GM23338 (cell line): ENCODE results near the gene FBXW4. TPM values are rescaled to one million over a fixed set of nuclear protein-coding genes. Genes with fewer than 3 reads are reported as not detected.

Experiments used
- ATAC-seq: fragments of 200-7000 bp; cut with Tn5 transposase; 3 replicates; pipeline ENCODE4 v1.9.1; 2020
- DNase-seq: peaks from one replicate; pipeline ENCODE4 v3.0.0-alpha.2; 2015; ENCODE audit warnings: low spot score
- H2AFZ ChIP-seq: fragments of 200-600 bp; sonication (generic); 2 replicates; pipeline ENCODE4 v1.8.0; 2016; ENCODE audit warnings: antibody characterized with exemption, mild to moderate bottlenecking, moderate library complexity
- H3F3A ChIP-seq: fragments of 200-600 bp; sonication (generic); replicated peaks from 2 replicates; pipeline ENCODE4 v1.8.0; 2017; ENCODE audit warnings: antibody characterized with exemption, mixed run types, low read depth
- H3K27ac ChIP-seq: fragments of 200-600 bp; sonication (generic); 2 replicates; pipeline ENCODE4 v1.6.1; 2016; ENCODE audit warnings: low read depth
- H3K27me3 ChIP-seq: fragments of 200-600 bp; sonication (generic); 2 replicates; pipeline ENCODE4 v1.8.0; 2016; ENCODE audit warnings: mild to moderate bottlenecking, mixed run types, moderate library complexity; ENCODE audit not compliant: insufficient read depth
- H3K36me3 ChIP-seq: fragments of 200-600 bp; sonication (generic); 2 replicates; pipeline ENCODE4 v1.8.0; 2016; ENCODE audit warnings: mild to moderate bottlenecking; ENCODE audit not compliant: insufficient read depth
- H3K4me1 ChIP-seq: fragments of 200-600 bp; sonication (generic); 2 replicates; pipeline ENCODE4 v1.8.0; 2016; ENCODE audit warnings: mild to moderate bottlenecking, moderate library complexity; ENCODE audit not compliant: insufficient read depth
- H3K4me2 ChIP-seq: fragments of 200-600 bp; sonication (generic); 2 replicates; pipeline ENCODE4 v1.7.1; 2017; ENCODE audit warnings: mixed run types
- H3K4me3 ChIP-seq: fragments of 200-600 bp; sonication (generic); 2 replicates; pipeline ENCODE4 v1.6.1; 2016; ENCODE audit warnings: mixed run types
- H3K79me2 ChIP-seq: fragments of 200-600 bp; sonication (generic); replicated peaks from 2 replicates; pipeline ENCODE4 v1.8.0; 2017; ENCODE audit warnings: mild to moderate bottlenecking; ENCODE audit not compliant: insufficient read depth
- H3K9me2 ChIP-seq: fragments of 200-600 bp; sonication (generic); 2 replicates; pipeline ENCODE4 v1.8.0; 2017; ENCODE audit not compliant: insufficient read depth
- H4K20me1 ChIP-seq: fragments of 200-600 bp; sonication (generic); replicated peaks from 2 replicates; pipeline ENCODE4 v1.8.0; 2017; ENCODE audit warnings: mild to moderate bottlenecking; ENCODE audit not compliant: insufficient read depth
- H3K27ac Mint-ChIP-seq: 2 replicates; pipeline ENCODE4 v1.8.0; 2020; ENCODE audit warnings: inconsistent platforms, mild to moderate bottlenecking, moderate library complexity, mixed read lengths
- H3K27me3 Mint-ChIP-seq: 3 replicates; pipeline ENCODE4 v1.8.0; 2022; ENCODE audit warnings: low read depth, mild to moderate bottlenecking, moderate library complexity, mixed read lengths, inconsistent platforms; ENCODE audit not compliant: insufficient read depth, poor library complexity
- H3K36me3 Mint-ChIP-seq: 3 replicates; pipeline ENCODE4 v1.8.0; 2021; ENCODE audit warnings: low read depth, mild to moderate bottlenecking, inconsistent platforms, moderate library complexity, mixed read lengths
- H3K4me1 Mint-ChIP-seq: 3 replicates; pipeline ENCODE4 v1.8.0; 2020; ENCODE audit warnings: mild to moderate bottlenecking, inconsistent platforms, mixed read lengths
- H3K4me3 Mint-ChIP-seq: 3 replicates; pipeline ENCODE4 v1.8.0; 2021; ENCODE audit warnings: moderate library complexity, mild to moderate bottlenecking, inconsistent platforms, mixed read lengths
- H3K9me3 Mint-ChIP-seq: 3 replicates; pipeline ENCODE4 v1.8.0; 2020; ENCODE audit warnings: moderate library complexity, mild to moderate bottlenecking, inconsistent platforms, mixed read lengths
- CREB1 ChIP-seq: fragments of 250-450 bp; sonication (Bioruptor Pico); IDR thresholded peaks from 2 replicates; pipeline ENCODE4 v1.5.0; 2020; ENCODE audit warnings: low read depth, mild to moderate bottlenecking, moderate library complexity
- ETS1 ChIP-seq: IDR thresholded peaks from 2 replicates; pipeline ENCODE4 v1.6.1; 2016; ENCODE audit warnings: antibody characterized with exemption
- EZH2 ChIP-seq: fragments of 200-600 bp; sonication (generic); IDR thresholded peaks from one replicate; pipeline ENCODE4 v1.8.0; 2017; ENCODE audit warnings: antibody characterized with exemption, mild to moderate bottlenecking, low read depth; ENCODE audit not compliant: unreplicated experiment
- EZH2phosphoT487 ChIP-seq: fragments of 200-600 bp; sonication (generic); IDR thresholded peaks from one replicate; pipeline ENCODE4 v1.8.1; 2018; ENCODE audit warnings: antibody characterized with exemption; ENCODE audit not compliant: unreplicated experiment
- JUNB ChIP-seq: IDR thresholded peaks from one replicate; pipeline ENCODE4 v1.6.1; 2016; ENCODE audit warnings: antibody characterized with exemption; ENCODE audit not compliant: unreplicated experiment
- NANOG ChIP-seq: IDR thresholded peaks from 2 replicates; pipeline ENCODE4 v1.6.1; 2016; ENCODE audit warnings: antibody characterized with exemption, borderline replicate concordance
- POLR2AphosphoS5 ChIP-seq: IDR thresholded peaks from 2 replicates; pipeline ENCODE4 v1.6.1; 2016; ENCODE audit warnings: antibody characterized with exemption, low read depth
- STAT1 ChIP-seq: IDR thresholded peaks from one replicate; pipeline ENCODE4 v1.6.1; 2016; ENCODE audit warnings: antibody characterized with exemption; ENCODE audit not compliant: unreplicated experiment
- ZNF331 ChIP-seq: fragments of 250-450 bp; sonication (Bioruptor Pico); IDR thresholded peaks from 2 replicates; pipeline ENCODE4 v1.5.0; 2020; ENCODE audit warnings: low read depth, mild to moderate bottlenecking, moderate library complexity
- ZNF462 ChIP-seq: fragments of 250-450 bp; sonication (Bioruptor Pico); IDR thresholded peaks from 2 replicates; pipeline ENCODE4 v1.5.0; 2020; ENCODE audit warnings: mild to moderate bottlenecking, moderate library complexity
- polyA plus RNA-seq: library from polyadenylated mRNA; unstranded; fragments of >200 nt; fragmentation: Nextera tagmentation; extraction: Ambion mirVana; gene quantifications from 2 replicates; pipeline ENCODE4 v1.2.1, GENCODE V29; 2016
- total RNA-seq: library from RNA; depleted of rRNA; stranded (reverse); fragments of >200 nt; shearing (Covaris generic); gene quantifications from 2 replicates; pipeline ENCODE4 v1.2.3, GENCODE V29; 2014
- TF ChIP-seq, protein P1 (sequence below), 2 experiments: fragments of 200-600 bp in 1 of 2; sonication (generic) in 1 of 2; conservative IDR thresholded peaks; 2 replicates each; pipeline versions ENCODE4 v1.5.1 to v1.6.1; 2016 to 2017; ENCODE audit warnings: antibody characterized with exemption in 2 of 2, low read depth in 2 of 2, mild to moderate bottlenecking in 2 of 2, moderate library complexity in 1 of 2
- TF ChIP-seq, protein P2 (sequence below): IDR thresholded peaks from one replicate; pipeline ENCODE4 v1.6.1; 2018; ENCODE audit warnings: antibody characterized with exemption; ENCODE audit not compliant: unreplicated experiment

FBXW4 gene
- total and polyA plus RNA-seq, 2 experiments from 2014 or later, result 8.0 to 18.6 TPM

GRCh38 chr10:101683276-101683675 is 11.7 kb downstream of the FBXW4 start:
- H3K4me1 Mint-ChIP-seq, result peaks cover 22% of the 10 kb centered on the region
- Histone ChIP-seq H3K4me2 (no peak overlapping the region), H3K4me1 (no peaks in the 10 kb centered on the region), H3K9me2 (no peaks in the 10 kb centered on the region), H2AFZ (no peak overlapping the region), H3K36me3 (no peaks in the 10 kb centered on the region), H3K79me2 (peaks cover 5% of the 10 kb centered on the region; the same call in 1 of the 2 replicates), H3K27me3 (no peaks in the 10 kb centered on the region), H3K4me3 (no peak overlapping the region), H4K20me1 (no peaks in the 10 kb centered on the region), H3K27ac (peak overlapping the region; percentile 67; the same call in 1 of the 2 replicates), H3F3A (no peaks in the 10 kb centered on the region)
- peaks cover 5% of the 10 kb centered on the region for H3K27me3 Mint-ChIP-seq
- DNase-seq (no peak), ATAC-seq (no peak)
- TF ChIP-seq CREB1 (CRISPR knock-in tag), result no peak
- TF ChIP-seq, protein P1, sequence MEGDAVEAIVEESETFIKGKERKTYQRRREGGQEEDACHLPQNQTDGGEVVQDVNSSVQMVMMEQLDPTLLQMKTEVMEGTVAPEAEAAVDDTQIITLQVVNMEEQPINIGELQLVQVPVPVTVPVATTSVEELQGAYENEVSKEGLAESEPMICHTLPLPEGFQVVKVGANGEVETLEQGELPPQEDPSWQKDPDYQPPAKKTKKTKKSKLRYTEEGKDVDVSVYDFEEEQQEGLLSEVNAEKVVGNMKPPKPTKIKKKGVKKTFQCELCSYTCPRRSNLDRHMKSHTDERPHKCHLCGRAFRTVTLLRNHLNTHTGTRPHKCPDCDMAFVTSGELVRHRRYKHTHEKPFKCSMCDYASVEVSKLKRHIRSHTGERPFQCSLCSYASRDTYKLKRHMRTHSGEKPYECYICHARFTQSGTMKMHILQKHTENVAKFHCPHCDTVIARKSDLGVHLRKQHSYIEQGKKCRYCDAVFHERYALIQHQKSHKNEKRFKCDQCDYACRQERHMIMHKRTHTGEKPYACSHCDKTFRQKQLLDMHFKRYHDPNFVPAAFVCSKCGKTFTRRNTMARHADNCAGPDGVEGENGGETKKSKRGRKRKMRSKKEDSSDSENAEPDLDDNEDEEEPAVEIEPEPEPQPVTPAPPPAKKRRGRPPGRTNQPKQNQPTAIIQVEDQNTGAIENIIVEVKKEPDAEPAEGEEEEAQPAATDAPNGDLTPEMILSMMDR (conservative IDR thresholded peaks at IDR 0.05; ENCODE audit: low read depth in 2 of 2), result no peak
- TF ChIP-seq NANOG, result no peak
- TF ChIP-seq ZNF462 (CRISPR knock-in tag), result no peak
- TF ChIP-seq EZH2, result no peak
- no peak for TF ChIP-seq JUNB
- TF ChIP-seq, protein P2, sequence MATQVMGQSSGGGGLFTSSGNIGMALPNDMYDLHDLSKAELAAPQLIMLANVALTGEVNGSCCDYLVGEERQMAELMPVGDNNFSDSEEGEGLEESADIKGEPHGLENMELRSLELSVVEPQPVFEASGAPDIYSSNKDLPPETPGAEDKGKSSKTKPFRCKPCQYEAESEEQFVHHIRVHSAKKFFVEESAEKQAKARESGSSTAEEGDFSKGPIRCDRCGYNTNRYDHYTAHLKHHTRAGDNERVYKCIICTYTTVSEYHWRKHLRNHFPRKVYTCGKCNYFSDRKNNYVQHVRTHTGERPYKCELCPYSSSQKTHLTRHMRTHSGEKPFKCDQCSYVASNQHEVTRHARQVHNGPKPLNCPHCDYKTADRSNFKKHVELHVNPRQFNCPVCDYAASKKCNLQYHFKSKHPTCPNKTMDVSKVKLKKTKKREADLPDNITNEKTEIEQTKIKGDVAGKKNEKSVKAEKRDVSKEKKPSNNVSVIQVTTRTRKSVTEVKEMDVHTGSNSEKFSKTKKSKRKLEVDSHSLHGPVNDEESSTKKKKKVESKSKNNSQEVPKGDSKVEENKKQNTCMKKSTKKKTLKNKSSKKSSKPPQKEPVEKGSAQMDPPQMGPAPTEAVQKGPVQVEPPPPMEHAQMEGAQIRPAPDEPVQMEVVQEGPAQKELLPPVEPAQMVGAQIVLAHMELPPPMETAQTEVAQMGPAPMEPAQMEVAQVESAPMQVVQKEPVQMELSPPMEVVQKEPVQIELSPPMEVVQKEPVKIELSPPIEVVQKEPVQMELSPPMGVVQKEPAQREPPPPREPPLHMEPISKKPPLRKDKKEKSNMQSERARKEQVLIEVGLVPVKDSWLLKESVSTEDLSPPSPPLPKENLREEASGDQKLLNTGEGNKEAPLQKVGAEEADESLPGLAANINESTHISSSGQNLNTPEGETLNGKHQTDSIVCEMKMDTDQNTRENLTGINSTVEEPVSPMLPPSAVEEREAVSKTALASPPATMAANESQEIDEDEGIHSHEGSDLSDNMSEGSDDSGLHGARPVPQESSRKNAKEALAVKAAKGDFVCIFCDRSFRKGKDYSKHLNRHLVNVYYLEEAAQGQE, result no peak
- no peak for TF ChIP-seq STAT1
- no peak for TF ChIP-seq POLR2AphosphoS5
- no peak for TF ChIP-seq ETS1
- TF ChIP-seq EZH2phosphoT487, result no peak
- TF ChIP-seq ZNF331, result no peak
- H3K9me3 Mint-ChIP-seq, result no peaks in the 10 kb centered on the region
- no peak overlapping the region for H3K4me3 Mint-ChIP-seq
- peak overlapping the region; percentile 14; the same call in 1 of the 2 replicates for H3K27ac Mint-ChIP-seq
- H3K36me3 Mint-ChIP-seq, result no peaks in the 10 kb centered on the region
